ENCODE data around the gene SUMO4.

DNA sequence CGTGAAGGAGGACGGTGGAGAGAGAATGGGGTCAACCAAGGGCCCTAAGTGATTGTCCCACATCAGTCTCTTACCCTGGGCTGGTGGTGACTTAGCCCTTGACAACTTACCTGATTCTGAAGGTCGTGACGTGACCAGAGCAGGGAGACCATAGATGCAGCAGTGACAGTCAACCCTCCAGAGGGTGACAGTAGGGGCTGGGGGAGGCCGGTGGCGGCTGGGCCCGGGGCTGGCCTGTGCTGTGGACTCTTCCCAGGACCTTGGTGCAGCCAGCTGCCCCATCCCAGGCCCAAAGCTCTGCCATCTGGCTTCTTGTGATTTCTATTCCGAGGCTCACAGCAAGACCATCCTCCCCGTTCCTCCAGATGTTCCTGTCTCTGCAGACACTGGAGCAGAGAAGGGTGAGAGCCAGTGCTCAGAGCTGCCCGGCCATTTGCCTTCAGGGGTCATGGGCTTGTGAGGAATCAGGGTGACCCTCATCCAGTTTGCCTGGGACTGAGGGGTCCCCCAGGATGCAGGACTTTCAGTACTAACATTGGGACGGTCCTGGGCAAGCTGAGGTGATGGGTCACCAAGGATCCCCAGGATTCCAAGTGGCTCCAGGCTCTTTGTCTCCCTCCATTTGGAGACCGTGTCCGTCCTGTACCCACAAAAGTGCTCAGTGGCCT lies 36.0 kb downstream of the SUMO4 start:
- TF ChIP-seq, protein P1, sequence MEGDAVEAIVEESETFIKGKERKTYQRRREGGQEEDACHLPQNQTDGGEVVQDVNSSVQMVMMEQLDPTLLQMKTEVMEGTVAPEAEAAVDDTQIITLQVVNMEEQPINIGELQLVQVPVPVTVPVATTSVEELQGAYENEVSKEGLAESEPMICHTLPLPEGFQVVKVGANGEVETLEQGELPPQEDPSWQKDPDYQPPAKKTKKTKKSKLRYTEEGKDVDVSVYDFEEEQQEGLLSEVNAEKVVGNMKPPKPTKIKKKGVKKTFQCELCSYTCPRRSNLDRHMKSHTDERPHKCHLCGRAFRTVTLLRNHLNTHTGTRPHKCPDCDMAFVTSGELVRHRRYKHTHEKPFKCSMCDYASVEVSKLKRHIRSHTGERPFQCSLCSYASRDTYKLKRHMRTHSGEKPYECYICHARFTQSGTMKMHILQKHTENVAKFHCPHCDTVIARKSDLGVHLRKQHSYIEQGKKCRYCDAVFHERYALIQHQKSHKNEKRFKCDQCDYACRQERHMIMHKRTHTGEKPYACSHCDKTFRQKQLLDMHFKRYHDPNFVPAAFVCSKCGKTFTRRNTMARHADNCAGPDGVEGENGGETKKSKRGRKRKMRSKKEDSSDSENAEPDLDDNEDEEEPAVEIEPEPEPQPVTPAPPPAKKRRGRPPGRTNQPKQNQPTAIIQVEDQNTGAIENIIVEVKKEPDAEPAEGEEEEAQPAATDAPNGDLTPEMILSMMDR (conservative IDR thresholded peaks at IDR 0.05), result no peak
- no peak for TF ChIP-seq EZH2 (IDR thresholded peaks at IDR 0.05; ENCODE audit: low read depth)

Data from PC-9 (cell line).